ENCODE measurements around the gene ANKRD62.

The ANKRD62 gene

DNA sequence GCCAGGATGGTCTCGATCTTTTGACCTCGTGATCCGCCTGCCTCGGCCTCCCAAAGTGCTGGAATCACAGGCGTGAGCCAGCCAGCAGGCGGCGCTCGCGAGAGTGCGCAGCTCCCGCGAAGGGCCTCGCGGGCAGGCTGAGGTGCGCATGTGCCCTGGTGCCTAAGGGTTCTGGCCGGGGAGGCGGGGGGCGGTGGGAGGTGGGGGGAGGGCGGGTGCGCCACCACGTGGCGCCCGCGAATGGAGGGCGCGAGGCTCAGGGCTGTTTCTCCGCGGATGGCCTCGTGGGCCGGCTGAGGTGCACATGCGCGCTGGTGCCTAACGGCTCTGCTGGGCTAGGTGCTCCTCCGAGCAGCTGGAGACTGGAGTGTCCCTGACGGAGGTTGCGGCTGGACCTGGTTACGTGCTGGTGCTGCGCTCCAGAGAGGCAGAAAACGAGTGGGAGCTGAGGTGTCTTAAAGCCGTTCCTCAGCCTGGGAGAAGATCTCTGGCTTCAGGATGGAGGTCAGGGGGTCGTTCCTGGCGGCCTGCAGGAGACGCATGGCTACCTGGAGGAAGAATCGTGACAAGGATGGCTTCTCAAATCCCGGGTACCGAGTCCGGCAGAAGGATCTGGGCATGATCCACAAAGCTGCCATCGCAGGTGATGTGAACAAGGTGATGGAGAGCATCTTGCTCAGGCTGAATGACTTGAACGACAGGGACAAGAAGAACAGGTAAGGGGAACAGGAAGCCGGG is at the start of gene ANKRD62:
Gene ANKRD62, plus strand, starts transcription at position 324 of the 738 bp plus-strand sequence. Its CDS starts 175 bp downstream, at position 499.
- no peak for DNase-seq

DNA sequence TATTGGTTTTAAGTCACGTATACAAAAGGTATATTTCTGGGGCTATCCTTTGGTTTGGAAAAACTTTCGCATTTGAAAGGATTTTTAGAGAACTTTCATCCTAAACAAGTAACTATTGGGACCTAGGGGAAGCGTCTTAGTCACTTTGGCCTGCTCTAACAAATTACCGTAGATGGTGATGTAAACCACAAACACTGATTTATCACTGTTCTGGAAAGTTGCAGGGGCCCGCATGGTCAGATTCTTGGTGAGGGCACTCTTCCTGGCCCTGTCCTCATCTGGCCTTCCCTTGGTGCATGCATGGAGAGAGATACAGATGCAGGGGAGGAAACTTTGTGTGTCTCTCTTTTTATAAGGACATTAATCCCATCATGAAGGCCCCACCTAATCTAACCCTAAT is 49.1 kb upstream of the ANKRD62 start:
- no peak for DNase-seq

GRCh38 chr18:12046046-12046750 is 47.4 kb upstream of the ANKRD62 start:
- no peak for DNase-seq

DNA sequence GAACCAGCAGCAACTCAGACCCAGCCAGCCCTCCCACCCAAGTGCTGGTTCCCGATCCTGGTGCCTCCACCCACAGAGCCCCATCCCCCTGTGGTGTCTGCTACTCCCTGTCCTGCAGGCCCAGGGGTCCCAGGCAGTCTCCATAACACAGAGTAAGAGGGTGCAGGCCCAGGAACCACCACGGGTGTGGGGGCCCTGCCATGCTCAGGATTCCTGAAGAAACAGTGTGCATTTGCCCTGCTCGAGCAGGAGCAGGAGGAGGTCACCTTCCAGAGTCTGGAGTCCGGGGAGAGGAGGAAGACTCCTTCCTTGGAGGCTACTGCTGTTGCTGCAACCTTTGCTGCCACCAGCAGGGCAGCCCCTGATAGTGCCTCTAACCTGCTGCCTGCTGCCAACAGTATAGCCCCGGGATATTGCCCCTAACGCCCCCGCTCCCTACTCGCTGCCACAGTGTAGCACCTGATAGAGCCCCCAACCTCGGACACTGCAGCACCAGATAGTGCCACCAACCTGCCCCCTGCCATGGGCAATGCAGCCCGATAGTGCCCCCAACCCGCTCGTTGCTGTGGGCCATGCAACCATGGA is 46.8 kb upstream of the ANKRD62 start:
- DNase-seq: no peak

- no peak for DNase-seq
These were observed 45.4 kb upstream of the ANKRD62 start for GRCh38 chr18:12048010-12048826.

DNA sequence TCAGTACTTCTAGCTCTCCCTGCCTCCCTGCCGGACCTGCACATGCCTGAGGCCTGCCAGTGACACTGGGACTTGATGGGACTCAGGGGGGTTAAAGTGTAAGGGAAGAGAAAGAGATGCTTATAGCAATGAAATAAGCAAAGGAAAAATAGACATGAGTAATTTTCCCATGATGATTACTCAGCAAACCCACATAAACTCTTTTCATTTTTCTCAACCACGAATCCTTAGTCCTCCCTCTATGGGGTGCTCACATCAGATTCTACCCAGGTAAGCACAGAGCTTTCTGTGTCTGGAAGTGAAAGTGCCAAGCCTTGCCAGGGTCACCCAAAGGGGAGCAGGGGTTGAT is 44.8 kb upstream of the ANKRD62 start:
- peak; percentile 56 for DNase-seq

- DNase-seq: peak; percentile 32
These were observed 43.4 kb upstream of the ANKRD62 start for GRCh38 chr18:12049978-12050811.

GRCh38 chr18:12052866-12053265 is 40.8 kb upstream of the ANKRD62 start:
- DNase-seq: no peak

DNA sequence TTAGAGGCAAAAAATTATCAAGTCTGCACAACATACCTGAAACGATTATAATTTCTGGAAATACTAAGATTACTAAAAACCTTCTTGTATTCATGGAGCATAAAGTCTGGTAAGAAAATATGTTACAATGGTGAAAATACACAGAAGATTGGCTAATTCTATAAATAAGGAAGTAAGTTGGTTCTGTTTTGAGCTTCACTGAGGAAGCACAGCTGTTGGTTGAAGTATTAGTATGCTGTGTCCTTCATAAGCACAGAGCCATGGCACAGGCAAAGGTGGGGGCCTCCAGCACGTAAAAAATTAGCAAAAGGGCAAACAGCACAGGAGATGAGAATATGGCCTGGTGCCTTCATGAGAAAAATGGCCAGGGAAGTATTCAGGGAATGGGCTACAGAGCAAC is 40.4 kb upstream of the ANKRD62 start:
- peak; percentile 81 for DNase-seq

DNA sequence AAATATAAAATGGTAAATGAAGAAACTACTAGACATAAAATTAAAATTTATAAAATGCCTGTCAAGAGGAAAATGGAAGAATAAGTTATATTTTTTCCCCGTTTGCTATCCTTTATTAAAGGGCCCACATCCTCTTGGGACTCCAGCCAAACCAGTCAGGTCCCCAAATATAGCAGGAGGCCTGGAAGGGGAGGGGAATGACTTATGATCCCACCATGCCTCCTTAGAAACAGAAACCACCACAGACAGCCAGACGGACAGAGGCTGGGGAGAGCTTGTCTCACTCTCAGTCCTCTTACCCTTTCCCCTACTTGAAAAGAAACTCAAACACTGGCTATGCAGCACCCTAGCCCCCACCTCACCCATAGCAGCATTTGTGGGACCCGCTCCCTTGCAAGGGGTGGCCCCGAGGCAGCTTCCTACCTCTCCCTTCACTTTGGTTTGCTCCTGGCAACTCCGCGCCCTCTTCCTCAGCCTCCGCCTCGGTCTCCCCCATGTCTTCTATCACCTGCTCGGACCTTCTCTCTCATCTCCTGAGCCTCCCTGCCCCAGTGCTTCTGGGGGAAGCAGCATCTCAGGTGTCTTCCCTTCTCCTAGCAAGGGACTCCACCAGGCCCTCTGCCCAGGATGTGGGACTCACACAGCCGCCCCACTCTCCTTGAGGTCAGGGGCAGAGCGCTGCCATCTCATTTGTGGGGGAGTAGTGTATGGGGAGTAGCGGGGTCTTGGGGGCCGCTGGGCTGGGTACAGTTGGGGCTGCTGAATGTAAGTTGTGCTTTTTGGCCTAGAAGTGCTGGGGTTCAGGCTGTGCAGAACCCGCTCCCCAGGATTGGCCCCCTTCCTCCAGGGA is 37.4 kb upstream of the ANKRD62 start:
- no peak for DNase-seq

- no peak for DNase-seq
These were observed 36.7 kb upstream of the ANKRD62 start for GRCh38 chr18:12056884-12057402.

- DNase-seq: no peak
These were observed 36.1 kb upstream of the ANKRD62 start for GRCh38 chr18:12057419-12058039.

DNA sequence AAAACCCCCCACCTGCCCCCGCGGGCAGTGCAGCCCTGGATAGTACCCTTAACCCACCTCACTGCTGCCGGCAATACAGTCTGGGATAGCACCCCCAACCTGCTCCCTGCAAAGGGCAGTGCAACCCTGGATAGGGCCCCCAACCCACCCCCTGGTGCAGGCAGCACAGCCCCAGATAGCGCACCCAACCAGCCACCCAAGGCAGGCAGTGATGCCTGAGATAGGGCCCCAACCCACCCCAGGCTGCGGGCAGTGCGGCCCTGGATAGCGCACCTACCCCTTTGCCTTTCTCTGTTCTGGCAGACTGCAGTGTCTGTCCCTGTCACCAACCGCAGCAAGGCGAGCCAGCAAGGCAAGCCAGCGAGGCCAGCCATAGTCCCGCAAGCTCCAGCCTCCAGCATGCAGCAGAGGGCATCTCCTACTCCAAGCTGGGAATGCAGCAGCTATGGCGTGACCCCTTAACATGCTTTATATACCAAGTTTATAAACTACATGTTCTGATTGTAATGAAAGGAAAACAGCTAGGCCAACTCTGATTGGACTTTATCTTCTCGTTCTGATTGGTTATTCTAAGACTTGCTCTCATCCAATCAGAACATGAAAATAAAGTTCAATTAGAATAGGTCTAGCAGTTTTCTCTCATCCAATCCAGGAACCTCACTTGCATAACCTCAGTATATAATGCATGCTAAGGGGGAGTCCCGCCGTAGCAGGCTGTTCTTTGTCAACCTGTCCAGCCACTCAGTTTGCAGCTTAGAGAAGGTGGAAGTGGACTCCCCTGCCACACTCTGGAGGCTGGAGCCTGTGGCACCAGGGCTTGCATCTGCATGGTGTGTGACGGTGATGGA is 34.1 kb upstream of the ANKRD62 start:
- DNase-seq: no peak

- no peak for DNase-seq
These were observed 33.3 kb upstream of the ANKRD62 start for GRCh38 chr18:12060182-12060870.

DNA sequence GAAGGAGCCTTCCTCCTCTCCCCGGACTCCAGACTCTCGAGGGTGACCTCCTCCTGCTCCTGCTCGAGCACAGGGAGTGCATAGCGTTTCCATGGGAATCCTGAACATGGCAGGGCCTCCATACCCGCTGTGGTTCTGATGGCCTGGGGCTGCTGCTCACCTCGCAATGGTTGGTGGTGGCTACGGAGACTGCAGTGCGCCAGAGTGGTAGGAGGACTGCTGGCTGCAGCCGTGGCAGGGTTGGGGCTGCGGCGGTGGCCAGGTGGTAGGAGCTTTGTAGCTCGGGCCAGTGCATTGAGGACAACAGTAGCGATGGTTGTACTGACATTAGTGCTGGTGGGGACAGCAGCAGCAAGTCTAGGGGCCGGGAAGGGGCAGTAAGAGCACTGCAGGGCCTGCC is 32.0 kb upstream of the ANKRD62 start:
- DNase-seq: no peak

- DNase-seq: no peak
These were observed 30.7 kb upstream of the ANKRD62 start for GRCh38 chr18:12062974-12063373.

DNA sequence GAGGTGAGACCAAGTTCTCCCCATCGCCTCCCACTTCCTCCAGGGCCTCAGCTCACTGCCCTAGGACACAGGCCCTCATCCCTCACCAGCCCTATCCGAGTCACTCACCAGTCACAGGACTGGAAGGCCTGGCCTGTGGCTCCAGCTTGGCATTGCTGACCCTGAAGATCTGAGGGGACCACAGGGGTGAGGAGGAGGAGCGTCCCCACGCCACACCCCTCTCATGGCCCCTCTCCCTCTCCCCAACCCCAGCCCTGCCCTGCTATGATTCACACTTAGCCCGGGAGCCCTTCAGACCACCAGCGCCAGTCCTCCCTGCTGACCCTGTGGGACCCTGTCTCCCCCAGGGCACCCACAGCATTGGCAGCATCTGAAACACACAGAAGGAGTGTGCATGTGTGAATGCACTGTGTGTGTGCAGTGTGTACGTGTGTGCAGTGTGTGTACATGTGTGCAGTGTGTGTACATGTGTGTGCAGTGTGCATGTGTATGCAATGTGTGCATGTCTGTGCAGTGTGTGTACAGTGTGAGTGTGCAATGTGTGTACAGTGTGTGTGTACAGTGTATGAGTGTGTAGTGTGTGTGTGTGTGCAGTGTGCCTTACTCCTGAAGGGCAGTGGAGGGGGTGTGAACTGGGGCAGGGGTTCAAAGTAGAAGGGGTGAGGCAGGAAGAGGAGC is 29.4 kb upstream of the ANKRD62 start:
- no peak for DNase-seq

DNA sequence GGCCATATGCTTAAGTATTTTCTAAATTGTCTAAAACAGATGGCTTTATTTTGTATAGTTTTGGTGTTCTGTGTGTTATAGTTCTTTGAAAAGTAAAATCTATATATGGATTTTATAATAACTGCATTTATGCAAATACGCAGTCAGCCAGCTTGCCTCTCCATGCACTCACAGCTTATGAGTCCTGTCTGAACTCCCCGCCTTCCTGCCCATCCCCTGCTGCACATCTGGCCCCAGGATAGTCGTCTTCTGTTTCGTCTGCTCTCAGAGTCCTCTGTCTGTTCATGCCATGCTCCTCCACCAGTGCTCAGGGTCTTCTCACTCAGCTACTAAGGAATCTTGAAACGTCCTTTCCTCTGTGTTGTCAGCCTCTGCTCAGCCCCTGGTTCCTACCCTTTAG is 28.2 kb upstream of the ANKRD62 start:
- DNase-seq: no peak

Data from inflammatory macrophage treated with lipopolysaccharide for 4 hours (primary cell).